Sigmoid colon (tissue), 7 donors: ENCODE results near the gene SLC44A5. TPM values are rescaled to one million over a fixed set of nuclear protein-coding genes. Genes with fewer than 3 reads are reported as not detected.

ENCODE experiments used
- DNase-seq: peaks from one replicate; pipeline ENCODE4 v3.0.0-alpha.2; 2019
- H3K27ac ChIP-seq, 4 donors: fragments of 200-600 bp; sonication (generic); one replicate each; pipeline ENCODE4 v1.5.1; 2016 to 2019; ENCODE audit warnings: mild to moderate bottlenecking in 1 of 4
- H3K27me3 ChIP-seq, 3 donors: fragments of 200-600 bp; sonication (generic); one replicate each; pipeline ENCODE4 v1.5.1; 2019; ENCODE audit warnings: mild to moderate bottlenecking in 1 of 3
- H3K36me3 ChIP-seq, 4 donors: fragments of 200-600 bp; sonication (generic); one replicate each; pipeline ENCODE4 v1.5.1; 2016 to 2019
- H3K4me1 ChIP-seq, 4 donors: fragments of 200-600 bp; sonication (generic); one replicate each; pipeline ENCODE4 v1.5.1; 2017 to 2019
- H3K4me3 ChIP-seq, 4 donors: fragments of 200-600 bp; sonication (generic); one replicate each; pipeline ENCODE4 v1.5.1; 2017 to 2019; ENCODE audit warnings: mild to moderate bottlenecking in 2 of 4, moderate library complexity in 1 of 4
- H3K9me3 ChIP-seq, 4 donors: fragments of 200-600 bp in 3 of 4; sonication (generic) in 3 of 4; one replicate each; pipeline versions ENCODE4 v1.5.1 to v1.6.1; 2013 to 2019
- EP300 ChIP-seq, 4 donors: sonication (generic); formaldehyde crosslinking; IDR thresholded peaks; one replicate each; pipeline ENCODE4 v1.6.1; 2017; ENCODE audit warnings: antibody characterized with exemption in 4 of 4
- POLR2A ChIP-seq, 2 donors: fragments of 450-650 bp; IDR thresholded peaks; one replicate each; pipeline ENCODE4 v1.6.1; 2016; ENCODE audit warnings: antibody characterized with exemption in 2 of 2, mild to moderate bottlenecking in 2 of 2, moderate library complexity in 2 of 2
- POLR2AphosphoS5 ChIP-seq, 4 donors: sonication (generic); formaldehyde crosslinking; IDR thresholded peaks; one replicate each; pipeline ENCODE4 v1.6.1; 2017; ENCODE audit warnings: antibody characterized with exemption in 4 of 4
- WGBS, 2 donors: extraction: QIAGEN DNeasy Blood & Tissue Kit; methylation state at CpG; one replicate each; pipeline ENCODE4 v1.1.7; 2013; 5-methylcytosine and 5-hydroxymethylcytosine counted together
- intact Hi-C: fragments of 100-400 bp; cut with DNase I; formaldehyde crosslinking; loops from one replicate; pipeline ENCODE4 v1.15.1; 2023
- polyA plus RNA-seq, 3 donors: library from polyadenylated mRNA; stranded (reverse); fragments of 200-250 nt; gene quantifications; one replicate each; pipeline ENCODE4 v1.2.3, GENCODE V29; 2013
- total RNA-seq, 4 donors: library from RNA; depleted of rRNA; stranded (reverse); fragments of >200 nt; gene quantifications; one replicate each; pipeline ENCODE4 v1.1.0, GENCODE V29; 2016
- TF ChIP-seq, protein P1 (sequence below), 4 experiments: fragments of 450-650 bp in 3 of 4; fragments of 200-600 bp in 1 of 4; IDR thresholded peaks; one replicate each; pipeline ENCODE4 v1.5.1; 2016 to 2019; ENCODE audit warnings: antibody characterized with exemption in 4 of 4, mild to moderate bottlenecking in 3 of 4, moderate library complexity in 2 of 4
- donor health status: healthy with polysubstance abuse.
- donor health status: Bipolar disorder and iron deficiency.
- donor health status: healthy.

Gene SLC44A5
- total and polyA plus RNA-seq, 7 donors: 0.36 to 1.4 (median 0.67) TPM; not detected in 1

DNA sequence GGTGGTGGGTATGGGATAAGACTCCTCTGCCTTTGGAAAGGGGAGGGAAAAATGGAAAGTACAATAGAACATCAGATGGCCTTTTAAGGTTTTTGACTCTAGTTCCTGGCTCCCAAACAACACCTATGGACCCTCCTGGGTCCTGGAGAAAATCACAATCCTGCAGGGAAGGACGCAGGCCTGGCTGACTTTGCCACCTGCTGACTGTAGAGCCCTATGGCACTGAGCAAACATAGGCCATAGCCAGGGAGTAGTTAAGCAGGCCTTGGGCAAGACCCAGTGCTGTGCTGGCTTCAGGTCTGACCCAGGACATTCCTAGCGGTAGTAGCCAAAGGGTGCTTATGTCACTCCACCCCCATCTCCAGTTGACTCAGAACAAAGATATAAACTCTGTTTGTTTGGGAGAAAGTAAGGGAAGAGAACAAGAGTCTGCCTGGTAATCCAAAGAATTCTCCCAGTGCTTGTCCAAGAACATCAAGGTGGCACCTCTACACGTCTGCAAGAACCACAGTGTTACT lies 149.0 kb downstream of the SLC44A5 start:
- no peak overlapping the region for H3K27ac ChIP-seq
- no peak for DNase-seq
- TF ChIP-seq POLR2AphosphoS5 (IDR thresholded peaks at IDR 0.05): no peak
- 86 to 88% methylated on average over 3 of the region's 3 CpGs for WGBS, 2 donors
- no peaks in the 10 kb centered on the region for H3K9me3 ChIP-seq
- intact Hi-C loops: no loop called here
- H3K4me1 ChIP-seq: no peaks in the 10 kb centered on the region
- no peaks in the 10 kb centered on the region for H3K27me3 ChIP-seq
- no peak overlapping the region for H3K4me3 ChIP-seq
- no peaks in the 10 kb centered on the region for H3K36me3 ChIP-seq

DNA sequence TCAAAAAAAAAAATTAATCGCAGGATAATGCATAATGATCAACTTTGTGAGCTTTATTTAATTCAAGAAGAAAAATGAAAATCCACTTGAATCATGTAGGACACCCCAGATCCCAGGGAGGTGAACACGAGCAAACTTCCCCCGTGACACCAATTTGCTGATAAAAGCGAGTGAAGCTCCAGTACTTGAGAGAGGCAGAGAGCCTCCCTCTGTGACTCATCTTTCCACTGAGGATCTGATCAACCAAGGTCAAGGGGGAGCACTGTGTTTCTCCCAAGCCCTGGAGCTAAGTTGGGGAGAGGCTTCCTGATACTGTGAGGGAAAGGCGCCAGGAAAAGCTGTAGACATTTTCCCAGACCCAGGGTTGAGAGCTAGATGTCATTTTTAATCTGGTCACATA lies 160.9 kb downstream of the SLC44A5 start:
- Histone ChIP-seq H3K36me3 (no peaks in the 10 kb centered on the region), H3K27ac (no peak overlapping the region), H3K9me3 (peaks cover 0 to 3% (median 0%) of the 10 kb centered on the region in 4 donors), H3K4me3 (no peak overlapping the region), H3K4me1 (no peaks in the 10 kb centered on the region), H3K27me3 (no peaks in the 10 kb centered on the region)
- no peak for DNase-seq
- TF ChIP-seq POLR2AphosphoS5 (IDR thresholded peaks at IDR 0.05) (no peak), EP300 (IDR thresholded peaks at IDR 0.05) (no peak), POLR2A (IDR thresholded peaks at IDR 0.05) (no peak)
- TF ChIP-seq, protein P1, sequence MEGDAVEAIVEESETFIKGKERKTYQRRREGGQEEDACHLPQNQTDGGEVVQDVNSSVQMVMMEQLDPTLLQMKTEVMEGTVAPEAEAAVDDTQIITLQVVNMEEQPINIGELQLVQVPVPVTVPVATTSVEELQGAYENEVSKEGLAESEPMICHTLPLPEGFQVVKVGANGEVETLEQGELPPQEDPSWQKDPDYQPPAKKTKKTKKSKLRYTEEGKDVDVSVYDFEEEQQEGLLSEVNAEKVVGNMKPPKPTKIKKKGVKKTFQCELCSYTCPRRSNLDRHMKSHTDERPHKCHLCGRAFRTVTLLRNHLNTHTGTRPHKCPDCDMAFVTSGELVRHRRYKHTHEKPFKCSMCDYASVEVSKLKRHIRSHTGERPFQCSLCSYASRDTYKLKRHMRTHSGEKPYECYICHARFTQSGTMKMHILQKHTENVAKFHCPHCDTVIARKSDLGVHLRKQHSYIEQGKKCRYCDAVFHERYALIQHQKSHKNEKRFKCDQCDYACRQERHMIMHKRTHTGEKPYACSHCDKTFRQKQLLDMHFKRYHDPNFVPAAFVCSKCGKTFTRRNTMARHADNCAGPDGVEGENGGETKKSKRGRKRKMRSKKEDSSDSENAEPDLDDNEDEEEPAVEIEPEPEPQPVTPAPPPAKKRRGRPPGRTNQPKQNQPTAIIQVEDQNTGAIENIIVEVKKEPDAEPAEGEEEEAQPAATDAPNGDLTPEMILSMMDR (IDR thresholded peaks at IDR 0.05): no peak
- 63 to 78% methylated on average over 5 of the region's 5 CpGs for WGBS, 2 donors
- intact Hi-C loops: no loop called here

DNA sequence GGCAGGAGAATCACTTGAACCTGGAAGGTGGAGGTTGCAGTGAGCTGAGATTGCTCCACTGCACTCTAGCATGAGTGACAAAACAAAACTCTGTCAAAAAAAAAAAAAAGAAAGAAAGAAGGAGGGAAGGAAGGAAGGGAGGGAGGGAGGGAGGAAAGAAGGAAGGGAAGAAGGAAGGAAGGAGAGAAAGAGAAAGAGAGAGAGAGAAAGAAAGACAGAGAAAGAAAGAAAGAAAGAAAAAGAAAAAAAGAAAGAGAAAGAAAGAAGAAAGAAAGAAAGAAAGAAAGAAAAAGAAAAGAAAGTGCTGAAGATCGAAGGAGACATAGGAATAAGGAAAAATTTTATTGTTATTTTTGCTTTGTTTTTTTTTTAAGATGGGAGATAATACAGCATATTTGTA lies 166.7 kb downstream of the SLC44A5 start:
- intact Hi-C loops: no loop called here
- Histone ChIP-seq H3K4me1 (no peaks in the 10 kb centered on the region), H3K9me3 (no peaks in the 10 kb centered on the region), H3K27me3 (no peaks in the 10 kb centered on the region), H3K27ac (no peak overlapping the region), H3K36me3 (no peaks in the 10 kb centered on the region), H3K4me3 (no peak overlapping the region)
- no peak for DNase-seq
- TF ChIP-seq POLR2A (IDR thresholded peaks at IDR 0.05): no peak
- TF ChIP-seq EP300 (IDR thresholded peaks at IDR 0.05): no peak
- TF ChIP-seq, protein P1 (IDR thresholded peaks at IDR 0.05): no peak
- TF ChIP-seq POLR2AphosphoS5 (IDR thresholded peaks at IDR 0.05): no peak
- 72 to 81% methylated on average over 1 of the region's 1 CpG for WGBS, 2 donors

DNA sequence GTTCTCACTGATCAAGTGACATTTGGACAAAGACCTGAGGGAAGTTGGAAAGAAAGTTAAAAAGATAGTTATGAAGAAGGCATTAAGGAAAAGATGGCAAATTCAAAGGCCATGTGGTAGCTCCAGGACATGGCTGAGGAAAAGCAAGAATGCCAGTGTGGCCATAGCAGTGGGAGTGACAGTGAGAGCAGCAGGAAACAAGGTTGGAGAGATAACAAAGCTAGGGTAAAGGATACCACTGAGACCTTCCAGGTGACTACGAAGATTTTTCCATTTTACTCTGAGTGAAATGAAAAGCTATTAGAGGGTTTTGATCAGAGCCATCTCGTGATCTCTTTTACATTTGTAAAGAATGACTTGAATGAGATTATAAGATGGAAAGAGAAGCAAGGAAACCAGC lies 170.6 kb downstream of the SLC44A5 start:
- intact Hi-C loops: no loop called here
- no peak overlapping the region for H3K27ac ChIP-seq
- DNase-seq: no peak
- TF ChIP-seq POLR2AphosphoS5 (IDR thresholded peaks at IDR 0.05): no peak
- TF ChIP-seq POLR2A (IDR thresholded peaks at IDR 0.05): no peak
- TF ChIP-seq EP300 (IDR thresholded peaks at IDR 0.05): no peak
- TF ChIP-seq, protein P1 (IDR thresholded peaks at IDR 0.05): no peak
- no peaks in the 10 kb centered on the region for H3K4me1 ChIP-seq
- no peaks in the 10 kb centered on the region for H3K27me3 ChIP-seq
- WGBS, 2 donors: 52 to 68% methylated on average over 2 of the region's 2 CpGs
- H3K36me3 ChIP-seq: no peaks in the 10 kb centered on the region
- H3K9me3 ChIP-seq: no peaks in the 10 kb centered on the region
- H3K4me3 ChIP-seq: no peak overlapping the region

DNA sequence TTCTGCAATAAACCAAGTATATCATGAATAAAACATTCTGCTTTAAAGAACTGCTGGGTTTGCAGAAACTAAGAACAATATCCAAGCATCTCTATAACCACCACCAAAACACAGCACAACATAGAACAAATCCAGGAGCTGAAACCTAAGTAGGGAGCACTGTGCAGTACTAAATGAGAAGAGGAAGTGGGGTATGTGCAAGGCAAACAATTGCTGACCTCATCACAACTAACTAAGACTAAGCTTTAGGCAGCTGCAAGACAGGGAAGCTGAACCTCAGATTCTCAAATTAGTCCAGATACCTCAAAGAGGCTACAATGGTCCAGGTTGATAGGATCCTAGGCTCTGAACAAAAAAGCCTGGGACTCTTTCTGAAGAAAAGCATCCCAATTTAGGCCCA lies 172.6 kb downstream of the SLC44A5 start:
- Histone ChIP-seq H3K27ac (no peak overlapping the region), H3K4me1 (no peaks in the 10 kb centered on the region), H3K4me3 (no peak overlapping the region), H3K9me3 (no peaks in the 10 kb centered on the region), H3K27me3 (no peaks in the 10 kb centered on the region), H3K36me3 (no peaks in the 10 kb centered on the region)
- DNase-seq: no peak
- no peak for TF ChIP-seq POLR2A (IDR thresholded peaks at IDR 0.05)
- TF ChIP-seq, protein P1 (IDR thresholded peaks at IDR 0.05): no peak
- TF ChIP-seq EP300 (IDR thresholded peaks at IDR 0.05): no peak
- TF ChIP-seq POLR2AphosphoS5 (IDR thresholded peaks at IDR 0.05): no peak
- intact Hi-C loops: no loop called here
